AG09319 (cell line): Measurements from ENCODE around the gene ZNF142.

ENCODE experiments used
- DNase-seq: peaks from one replicate; pipeline ENCODE4 v3.0.0-alpha.2; 2010; ENCODE audit warnings: low read depth; ENCODE audit errors: extremely low read depth
- TF ChIP-seq, protein P1 (sequence below): IDR thresholded peaks from 2 replicates; pipeline ENCODE4 v1.5.1; 2011; ENCODE audit warnings: low read depth, mild to moderate bottlenecking, inconsistent platforms, low read length, moderate library complexity

ZNF142 gene

DNA sequence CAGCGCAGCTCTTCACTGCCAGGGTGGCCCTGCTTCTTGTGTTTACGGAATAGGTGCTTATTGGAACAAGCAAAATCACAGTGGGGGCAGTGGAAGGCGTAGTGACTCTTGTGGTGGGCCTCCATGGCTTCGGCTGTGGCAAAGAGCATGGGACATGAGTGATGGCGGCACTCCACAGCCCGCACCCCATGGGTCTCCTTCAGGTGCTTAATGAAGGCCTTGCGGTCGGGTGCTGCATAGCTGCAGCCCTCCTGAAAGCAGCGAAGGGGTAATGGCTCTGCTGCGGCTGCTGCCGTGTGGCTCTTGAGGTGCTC, 10.7 kb downstream of the ZNF142 start:
- TF ChIP-seq, protein P1, sequence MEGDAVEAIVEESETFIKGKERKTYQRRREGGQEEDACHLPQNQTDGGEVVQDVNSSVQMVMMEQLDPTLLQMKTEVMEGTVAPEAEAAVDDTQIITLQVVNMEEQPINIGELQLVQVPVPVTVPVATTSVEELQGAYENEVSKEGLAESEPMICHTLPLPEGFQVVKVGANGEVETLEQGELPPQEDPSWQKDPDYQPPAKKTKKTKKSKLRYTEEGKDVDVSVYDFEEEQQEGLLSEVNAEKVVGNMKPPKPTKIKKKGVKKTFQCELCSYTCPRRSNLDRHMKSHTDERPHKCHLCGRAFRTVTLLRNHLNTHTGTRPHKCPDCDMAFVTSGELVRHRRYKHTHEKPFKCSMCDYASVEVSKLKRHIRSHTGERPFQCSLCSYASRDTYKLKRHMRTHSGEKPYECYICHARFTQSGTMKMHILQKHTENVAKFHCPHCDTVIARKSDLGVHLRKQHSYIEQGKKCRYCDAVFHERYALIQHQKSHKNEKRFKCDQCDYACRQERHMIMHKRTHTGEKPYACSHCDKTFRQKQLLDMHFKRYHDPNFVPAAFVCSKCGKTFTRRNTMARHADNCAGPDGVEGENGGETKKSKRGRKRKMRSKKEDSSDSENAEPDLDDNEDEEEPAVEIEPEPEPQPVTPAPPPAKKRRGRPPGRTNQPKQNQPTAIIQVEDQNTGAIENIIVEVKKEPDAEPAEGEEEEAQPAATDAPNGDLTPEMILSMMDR: no peak
- no peak for DNase-seq

DNA sequence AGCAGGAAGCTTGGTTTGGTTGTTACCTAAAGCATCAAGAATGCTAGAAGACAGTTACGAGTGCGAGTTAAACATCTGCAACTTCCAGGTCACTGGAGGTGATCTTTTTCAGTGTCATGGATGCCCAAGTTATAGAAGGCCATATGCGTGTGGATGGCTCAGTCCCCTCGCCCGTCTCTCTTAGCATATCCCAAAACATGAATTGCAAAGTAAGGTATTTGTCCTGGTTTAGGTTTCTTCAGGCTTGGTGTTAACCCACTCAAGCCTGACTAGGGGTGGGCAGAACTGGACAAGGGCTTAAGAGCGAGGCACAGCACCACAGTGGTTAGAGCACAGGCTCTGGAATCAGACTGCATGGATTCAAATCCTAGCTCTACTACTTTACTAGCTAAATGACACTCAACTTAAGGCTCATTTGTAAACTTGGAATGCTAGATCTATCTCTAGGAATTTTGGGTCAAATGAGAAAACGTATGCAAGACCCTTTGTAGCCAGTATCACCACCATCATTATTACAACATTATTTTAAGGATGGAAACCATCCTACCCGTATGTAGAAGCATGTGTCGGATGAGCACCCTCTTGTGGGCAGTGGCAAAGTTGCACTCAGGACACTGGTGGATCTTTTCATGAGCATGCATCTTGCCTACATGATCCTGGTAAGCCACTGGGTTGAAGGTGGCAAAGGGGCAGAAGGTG, 11.2 kb downstream of the ZNF142 start:
- peak; percentile 28 for DNase-seq
- TF ChIP-seq, protein P1: peak; percentile 89

DNA sequence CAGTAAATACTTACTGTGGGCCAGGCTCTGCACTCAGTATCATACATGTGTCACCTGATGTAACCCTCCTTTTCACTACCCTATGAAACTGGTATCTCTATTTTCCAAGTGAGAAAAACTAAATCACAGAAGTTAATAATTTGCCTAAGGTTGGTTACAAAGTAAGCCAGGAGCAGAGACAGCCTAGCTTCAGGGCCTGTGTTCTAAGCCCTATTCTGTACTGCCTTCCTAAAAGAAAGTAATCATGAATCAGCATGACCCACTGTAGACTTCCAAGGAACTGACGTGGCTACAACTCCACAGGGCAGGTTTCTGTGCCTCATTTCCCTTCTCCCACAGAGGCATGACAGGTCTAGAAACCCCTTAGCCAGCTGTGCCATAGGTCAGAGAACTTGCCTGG, 14.3 kb downstream of the ZNF142 start:
- DNase-seq: no peak
- TF ChIP-seq, protein P1: no peak

DNA sequence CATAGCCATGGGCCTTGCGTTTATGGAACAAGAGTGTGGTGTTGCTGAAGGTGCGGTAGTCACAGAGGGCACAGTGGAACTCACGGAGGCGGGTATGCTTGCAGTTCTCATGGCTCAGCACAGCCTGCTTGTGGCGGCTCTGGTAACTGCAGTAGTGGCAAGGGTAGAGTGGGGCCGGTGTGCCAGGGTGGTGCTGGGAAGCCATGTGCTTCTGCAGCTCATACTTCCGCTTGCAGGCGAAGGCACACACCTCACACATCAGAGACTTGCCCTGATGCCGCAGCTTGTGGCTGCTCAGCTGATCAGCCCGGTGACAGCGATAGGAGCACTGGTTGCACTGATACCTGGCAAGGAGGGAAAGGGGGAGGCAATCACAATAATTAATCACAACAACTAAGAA, 14.7 kb downstream of the ZNF142 start:
- no peak for DNase-seq
- TF ChIP-seq, protein P1: no peak

DNA sequence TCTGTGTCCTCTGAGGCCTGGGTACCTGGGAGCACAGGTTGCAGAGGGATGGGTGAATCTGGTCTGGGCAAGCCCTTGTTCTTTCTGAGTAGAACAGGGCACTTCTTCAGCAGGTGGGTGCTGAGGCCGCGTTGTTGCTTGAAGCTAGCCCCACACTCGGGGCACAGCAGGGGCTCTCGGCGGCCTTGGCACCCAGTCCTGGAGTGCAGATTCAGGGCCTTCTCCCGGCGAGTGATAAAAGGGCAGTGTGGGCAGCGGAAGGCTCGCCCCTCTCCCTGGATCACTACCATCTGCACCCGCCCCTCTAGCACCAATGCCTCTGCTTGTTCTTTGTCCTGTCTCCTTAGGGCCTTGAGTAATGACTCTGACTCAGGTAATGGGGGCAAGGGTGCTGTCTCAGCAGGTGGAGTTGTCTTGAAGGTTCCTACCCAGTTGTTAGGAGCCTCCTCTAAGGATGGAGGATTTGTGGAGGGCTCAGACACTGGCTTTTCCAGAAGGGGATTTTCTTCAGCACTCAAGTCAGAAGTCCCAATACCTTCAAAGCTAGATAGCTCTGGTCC, 15.6 kb downstream of the ZNF142 start:
- TF ChIP-seq, protein P1: no peak
- no peak for DNase-seq

DNA sequence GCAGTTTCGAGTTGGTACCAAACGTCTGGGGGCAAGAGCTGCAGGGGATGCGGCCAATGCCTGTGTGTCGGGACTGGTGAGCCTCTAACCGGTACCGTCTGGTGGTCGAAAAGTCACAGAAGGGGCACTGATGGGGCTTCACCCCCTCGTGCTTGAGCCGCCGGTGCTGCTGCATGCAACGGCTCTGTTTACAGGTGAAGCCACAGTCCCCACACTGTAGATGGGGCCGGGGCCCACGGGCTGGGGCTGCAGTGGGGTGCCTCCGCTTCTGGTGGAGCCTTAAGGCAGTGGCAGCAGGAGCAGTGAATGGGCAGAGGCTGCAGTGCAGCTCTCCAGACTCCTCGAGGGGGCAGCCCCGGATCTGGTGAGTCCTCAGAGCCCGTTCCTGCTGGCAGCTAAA, 16.6 kb downstream of the ZNF142 start:
- TF ChIP-seq, protein P1: no peak

DNA sequence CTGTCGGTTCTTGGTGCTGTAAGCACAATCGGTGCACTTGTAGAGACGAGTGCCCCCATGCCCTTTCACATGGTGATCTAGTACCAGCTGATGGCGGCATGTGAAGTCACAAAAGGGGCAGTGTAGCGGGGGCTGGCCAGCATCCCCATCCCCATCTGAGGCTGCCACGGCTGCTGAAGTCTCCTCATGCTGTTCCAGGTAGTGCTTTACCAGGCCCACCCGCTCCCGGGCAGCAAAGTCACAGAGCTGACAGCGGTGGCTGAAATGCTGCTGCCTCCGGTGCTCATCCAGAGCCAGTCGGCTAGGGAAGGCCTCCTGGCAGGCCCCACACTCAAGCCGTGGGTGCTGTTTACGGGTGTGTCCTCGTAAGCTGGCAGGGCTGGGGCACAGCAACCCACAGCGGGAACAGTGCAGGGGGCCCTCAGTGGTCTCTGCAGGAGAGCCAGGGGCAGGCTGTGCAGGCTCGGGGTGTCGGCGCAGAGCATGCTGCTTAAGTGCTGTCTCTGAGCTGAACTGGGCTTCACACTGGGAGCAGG, 17.2 kb downstream of the ZNF142 start:
- TF ChIP-seq, protein P1: no peak
- no peak for DNase-seq

More for the DNA sequence above, 16.6 kb downstream of the ZNF142 start:
- DNase-seq: no peak
